Kidney (tissue), 14 donors: ENCODE data around the gene GFOD2. TPM values are rescaled to one million over a fixed set of nuclear protein-coding genes. Genes with fewer than 3 reads are reported as not detected.
A peak's percentile ranks its signal among the peaks of the same experiment; 100 is the strongest.

Experiments used
- DNase-seq, 5 donors: peaks; one replicate each; pipeline ENCODE4 v3.0.0-alpha.2; 2013 to 2020
- FAIRE-seq: peaks from 2 replicates; lab custom pipeline; 2012; peaks lifted over from hg19 to GRCh38; lab: Jason Lieb, UNC
- H3K27ac ChIP-seq, 2 donors: one replicate each; pipeline ENCODE4 v1.7.0; 2013; ENCODE audit warnings: low read depth in 2 of 2, low read length in 2 of 2, inconsistent platforms in 1 of 2
- H3K27me3 ChIP-seq: one replicate; pipeline ENCODE4 v1.7.1; 2013; ENCODE audit warnings: low read length, inconsistent platforms; ENCODE audit not compliant: control insufficient read depth, insufficient read depth
- H3K36me3 ChIP-seq, 3 donors: one replicate each; pipeline versions ENCODE4 v1.7.0 to v1.7.1; 2013; ENCODE audit warnings: low read length in 3 of 3, control low read depth in 1 of 3, inconsistent platforms in 1 of 3; ENCODE audit not compliant: insufficient read depth in 3 of 3, control insufficient read depth in 2 of 3
- H3K4me1 ChIP-seq, 3 donors: one replicate each; pipeline versions ENCODE4 v1.7.0 to v1.7.1; 2013; ENCODE audit warnings: low read length in 3 of 3, inconsistent platforms in 1 of 3, low read depth in 1 of 3; ENCODE audit not compliant: control insufficient read depth in 2 of 3, insufficient read depth in 2 of 3
- H3K4me3 ChIP-seq, 3 donors: one replicate each; pipeline versions ENCODE4 v1.7.0 to v1.8.1; 2013; ENCODE audit warnings: low read length in 3 of 3, control low read depth in 1 of 3, inconsistent platforms in 1 of 3
- H3K9ac ChIP-seq, 3 donors: one replicate each; pipeline versions ENCODE4 v1.7.0 to v1.7.1; 2013; ENCODE audit warnings: low read length in 3 of 3, control low read depth in 1 of 3, inconsistent platforms in 1 of 3
- H3K9me3 ChIP-seq, 3 donors: one replicate each; pipeline versions ENCODE4 v1.7.0 to v1.7.1; 2013; ENCODE audit warnings: low read length in 3 of 3, control low read depth in 1 of 3, inconsistent platforms in 1 of 3; ENCODE audit not compliant: control insufficient read depth in 2 of 3, insufficient read depth in 1 of 3
- CTCF ChIP-seq: IDR thresholded peaks from 3 replicates; pipeline ENCODE4 v1.5.1; 2012; ENCODE audit warnings: mild to moderate bottlenecking, moderate library complexity, borderline replicate concordance; ENCODE audit not compliant: insufficient read depth; ENCODE audit errors: extremely low read depth
- intact Hi-C: fragments of 100-400 bp; cut with DNase I; formaldehyde crosslinking; loops from one replicate; pipeline ENCODE4 v1.11.1; 2022
- polyA plus RNA-seq: library from polyadenylated mRNA; stranded (reverse); fragments of 350-450 nt; fragmentation: Illumina TruSeq; extraction: RNeasy Lipid Tissue Mini Kit (QIAGEN cat#74804); gene quantifications from one replicate; pipeline ENCODE4 v1.2.3, GENCODE V29; 2014; ENCODE audit warnings: low read depth, low replicate concordance; ENCODE audit not compliant: insufficient read depth
- total RNA-seq: library from RNA; stranded (reverse); fragmentation: NEBNext Ultra II Directional; extraction: Animal tissue kit (Norgen Biotek cat#: 25700); gene quantifications from one replicate; pipeline ENCODE4 v1.2.1, GENCODE V29; 2021
- donor health status: control.
- donor health status: control.
- donor health status: control.
- donor health status: control.
- donor health status: control.
- donor health status: DM: yes; HTN: yes; CAD: no.
- donor health status: Normal renal cell carcinoma (clear cell type).

The GFOD2 gene
- total and polyA plus RNA-seq, 2 donors from 2014 or later: 14.5 to 24.5 TPM

- no peak overlapping the region for H3K27ac ChIP-seq
- H3K4me3 ChIP-seq: no peak overlapping the region
- no peak for TF ChIP-seq CTCF
- peaks cover 9% of the 10 kb centered on the region for H3K27me3 ChIP-seq
- FAIRE-seq (no peak), DNase-seq (peak in 1 of 5 donors; percentile 29)
- peaks cover 0 to 15% (median 3%) of the 10 kb centered on the region in 3 donors for H3K4me1 ChIP-seq
- no peaks in the 10 kb centered on the region for H3K36me3 ChIP-seq
- no peaks in the 10 kb centered on the region for H3K9me3 ChIP-seq
- no peak overlapping the region for H3K9ac ChIP-seq
- intact Hi-C loops: no loop called here
These were observed 63.8 kb downstream of the GFOD2 start for GRCh38 chr16:67655363-67655762.

- H3K27me3 ChIP-seq: peaks cover 16% of the 10 kb centered on the region
- no peak overlapping the region for H3K9ac ChIP-seq
- no peaks in the 10 kb centered on the region for H3K36me3 ChIP-seq
- peaks cover 0 to 15% (median 7%) of the 10 kb centered on the region in 3 donors for H3K4me1 ChIP-seq
- intact Hi-C loops: no loop called here
- TF ChIP-seq CTCF: no peak
- DNase-seq: peak in 1 of 5 donors; percentile 75
- no peak overlapping the region for H3K27ac ChIP-seq
- no peaks in the 10 kb centered on the region for H3K9me3 ChIP-seq
- H3K4me3 ChIP-seq: no peak overlapping the region
- FAIRE-seq: no peak
These were observed 64.7 kb downstream of the GFOD2 start for GRCh38 chr16:67654403-67654911.

GRCh38 chr16:67653789-67654402 lies 65.2 kb downstream of the GFOD2 start:
- FAIRE-seq (no peak), DNase-seq (peak in 1 of 5 donors; percentile 62)
- Histone ChIP-seq H3K4me3 (no peak overlapping the region), H3K9ac (no peak overlapping the region), H3K36me3 (no peaks in the 10 kb centered on the region), H3K4me1 (peaks cover 0 to 9% (median 4%) of the 10 kb centered on the region in 3 donors), H3K27ac (no peak overlapping the region), H3K27me3 (peaks cover 19% of the 10 kb centered on the region), H3K9me3 (no peaks in the 10 kb centered on the region)
- no peak for TF ChIP-seq CTCF
- intact Hi-C loops: no loop called here
